LNCAP (cell line): ENCODE data around the gene TFR2.

Experiments used
- TF ChIP-seq, protein P1 (sequence below): fragments of 450-650 bp; IDR thresholded peaks from 2 replicates; pipeline ENCODE4 v1.5.1; 2017; ENCODE audit warnings: mild to moderate bottlenecking

Gene TFR2

DNA sequence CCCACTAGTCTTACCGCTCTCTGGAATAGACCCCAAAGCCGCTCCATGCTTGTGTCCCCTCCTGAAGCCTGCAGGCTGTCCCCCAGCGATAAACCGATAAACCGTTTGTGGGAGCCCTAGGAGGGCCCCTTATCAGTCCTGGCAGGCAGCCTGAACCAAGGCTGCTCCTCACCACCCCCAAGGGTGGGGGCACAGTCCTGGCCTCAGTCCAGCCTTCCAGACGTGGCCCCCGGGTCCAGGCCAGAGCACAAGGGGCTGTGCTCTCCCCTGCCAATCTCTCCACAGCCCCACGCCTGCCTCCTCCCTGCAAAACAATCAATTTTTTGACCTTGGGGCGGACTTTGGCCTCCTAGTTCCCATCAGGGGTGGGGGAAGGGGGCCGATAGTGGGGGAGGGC is at the start of gene TFR2:
TFR2 (minus strand) TSS at position 90 of the 397 bp plus-strand sequence; CDS start at position 47, 43 bp downstream.
- TF ChIP-seq, protein P1, sequence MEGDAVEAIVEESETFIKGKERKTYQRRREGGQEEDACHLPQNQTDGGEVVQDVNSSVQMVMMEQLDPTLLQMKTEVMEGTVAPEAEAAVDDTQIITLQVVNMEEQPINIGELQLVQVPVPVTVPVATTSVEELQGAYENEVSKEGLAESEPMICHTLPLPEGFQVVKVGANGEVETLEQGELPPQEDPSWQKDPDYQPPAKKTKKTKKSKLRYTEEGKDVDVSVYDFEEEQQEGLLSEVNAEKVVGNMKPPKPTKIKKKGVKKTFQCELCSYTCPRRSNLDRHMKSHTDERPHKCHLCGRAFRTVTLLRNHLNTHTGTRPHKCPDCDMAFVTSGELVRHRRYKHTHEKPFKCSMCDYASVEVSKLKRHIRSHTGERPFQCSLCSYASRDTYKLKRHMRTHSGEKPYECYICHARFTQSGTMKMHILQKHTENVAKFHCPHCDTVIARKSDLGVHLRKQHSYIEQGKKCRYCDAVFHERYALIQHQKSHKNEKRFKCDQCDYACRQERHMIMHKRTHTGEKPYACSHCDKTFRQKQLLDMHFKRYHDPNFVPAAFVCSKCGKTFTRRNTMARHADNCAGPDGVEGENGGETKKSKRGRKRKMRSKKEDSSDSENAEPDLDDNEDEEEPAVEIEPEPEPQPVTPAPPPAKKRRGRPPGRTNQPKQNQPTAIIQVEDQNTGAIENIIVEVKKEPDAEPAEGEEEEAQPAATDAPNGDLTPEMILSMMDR, result no peak

DNA sequence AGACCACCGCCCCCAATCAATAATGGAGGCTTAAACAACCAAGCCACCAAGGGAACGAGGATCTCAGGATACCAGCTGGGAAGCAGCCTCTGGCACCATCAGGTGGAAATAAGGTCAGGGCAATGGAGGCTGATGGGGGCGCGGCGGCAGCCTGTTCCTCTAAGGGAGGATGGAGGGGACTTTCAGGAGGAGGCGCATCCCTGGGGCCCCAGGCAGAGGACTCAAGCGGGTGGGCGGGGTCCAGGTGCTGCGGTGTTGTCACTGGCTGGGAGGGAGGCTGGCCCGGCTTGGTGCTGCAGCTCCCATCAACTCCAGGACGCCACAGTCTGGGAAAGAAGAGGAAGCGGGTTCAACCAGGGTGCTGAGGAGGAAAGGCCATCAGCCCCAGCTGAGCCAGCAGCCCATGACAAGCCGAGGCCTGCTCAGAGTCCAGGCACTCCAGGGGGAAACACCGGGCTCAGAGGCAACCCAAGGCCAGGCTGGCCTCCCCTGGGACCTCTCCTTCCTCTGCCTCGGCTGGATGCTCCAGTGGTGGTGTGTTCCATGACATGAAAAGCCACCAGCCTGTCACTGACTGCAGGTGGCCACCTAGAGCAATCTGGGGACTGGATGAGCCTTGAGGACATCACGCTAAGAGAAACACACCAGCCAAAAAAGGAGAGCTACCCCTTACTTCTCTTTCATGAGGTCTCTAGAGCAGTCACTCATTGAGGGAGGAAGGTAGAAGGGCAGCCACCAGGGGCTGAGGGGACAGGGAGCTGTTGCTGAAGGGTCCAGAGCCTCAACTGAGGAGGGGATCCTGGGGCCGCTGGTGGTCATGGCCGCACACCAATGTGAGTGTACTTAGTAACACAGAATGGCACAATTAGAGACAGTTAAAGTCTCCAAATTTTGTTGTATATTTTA is 48.1 kb upstream of the TFR2 start:
- TF ChIP-seq, protein P1, result no peak

DNA sequence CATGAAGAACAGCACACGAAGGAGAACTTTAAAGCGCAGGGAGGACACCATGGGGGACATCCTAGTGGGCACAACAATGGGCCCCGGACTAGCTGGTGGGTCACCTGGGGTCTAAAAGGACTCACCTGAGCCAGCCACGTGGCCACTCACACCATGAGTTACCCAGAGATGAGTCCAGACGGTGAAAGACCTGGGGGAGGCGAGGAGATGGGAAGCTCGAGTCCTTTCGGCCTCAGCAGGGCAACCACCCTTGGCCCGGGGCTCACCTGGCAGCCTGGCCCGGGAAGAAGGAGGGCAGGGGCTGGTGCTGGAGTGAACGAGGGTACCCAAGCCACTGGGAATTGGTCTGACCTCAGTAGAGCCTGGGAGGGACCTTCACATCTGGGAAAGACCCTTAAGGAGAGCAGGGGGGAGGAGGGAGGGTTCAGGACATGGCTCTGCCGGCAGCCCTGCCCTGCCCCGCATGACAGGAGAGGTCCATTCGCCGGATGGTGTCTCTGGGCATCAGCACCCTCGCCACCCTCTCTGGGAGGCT is 47.0 kb upstream of the TFR2 start:
- TF ChIP-seq, protein P1, result no peak

DNA sequence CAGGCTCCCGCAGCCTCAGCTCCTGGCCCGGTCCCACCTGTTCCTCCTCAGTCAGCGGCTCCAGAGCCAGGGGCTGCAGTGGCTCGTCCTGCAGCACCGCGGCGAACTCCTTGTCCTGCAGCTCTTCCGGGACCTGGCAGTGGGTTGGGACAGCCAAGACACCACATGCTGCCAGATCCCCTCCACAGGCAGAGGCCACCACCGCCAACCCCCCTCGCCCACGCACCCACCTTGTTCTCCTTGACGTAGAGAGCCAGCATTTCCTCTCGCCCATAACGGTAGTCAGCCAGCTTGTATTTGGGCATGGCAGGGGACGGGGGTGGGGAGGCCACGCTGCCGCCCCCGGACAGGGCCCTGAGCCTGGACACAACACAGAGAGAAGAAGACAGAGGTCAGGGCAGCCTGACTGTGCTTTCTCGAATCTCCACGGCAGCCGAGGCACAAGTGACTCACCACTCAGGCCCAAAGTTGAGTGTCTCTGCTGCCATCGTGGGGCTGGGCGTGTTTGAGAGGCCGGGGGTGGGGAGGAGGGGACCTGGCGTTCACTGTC is 46.5 kb upstream of the TFR2 start:
- TF ChIP-seq, protein P1, result no peak

DNA sequence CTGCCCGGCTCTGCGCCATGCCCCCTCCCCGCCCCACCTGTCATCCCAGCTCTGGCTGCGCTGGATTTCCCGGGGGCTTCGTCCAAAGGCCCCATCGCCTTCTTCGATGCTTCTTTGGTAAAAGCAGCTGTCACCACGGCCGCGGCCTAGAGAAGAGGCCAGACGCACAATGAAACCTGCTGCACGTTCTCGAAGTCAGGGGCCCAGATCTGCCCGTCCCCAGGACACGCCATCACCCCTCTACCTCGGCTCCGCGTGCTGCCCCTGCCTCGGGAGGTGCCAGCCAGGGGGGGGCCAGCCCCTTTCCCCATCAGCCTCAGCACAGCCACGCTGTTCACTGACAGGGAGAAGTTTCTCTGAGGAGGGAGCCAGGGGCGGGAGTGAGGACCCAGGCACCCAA is 45.9 kb upstream of the TFR2 start:
- TF ChIP-seq, protein P1, result no peak

DNA sequence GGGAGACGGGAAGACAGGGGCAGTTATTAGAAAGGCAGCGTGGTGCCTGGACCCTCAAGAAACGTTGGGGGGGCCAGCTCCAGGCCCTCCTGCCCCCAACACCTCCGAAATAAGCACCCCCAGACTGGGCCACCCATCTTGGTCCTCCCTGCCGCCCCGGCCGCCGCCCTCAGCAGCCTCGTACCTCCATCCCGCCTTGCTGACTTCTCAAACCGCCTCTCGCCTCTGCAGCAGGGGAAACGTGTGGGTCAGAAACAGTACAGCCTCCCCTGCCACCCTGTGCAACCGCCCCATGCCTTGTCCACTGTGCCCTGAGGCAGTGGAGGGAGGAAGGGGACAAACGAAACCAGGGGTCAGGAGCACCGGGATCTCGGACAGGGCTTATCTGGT is 45.5 kb upstream of the TFR2 start:
- TF ChIP-seq, protein P1, result no peak

DNA sequence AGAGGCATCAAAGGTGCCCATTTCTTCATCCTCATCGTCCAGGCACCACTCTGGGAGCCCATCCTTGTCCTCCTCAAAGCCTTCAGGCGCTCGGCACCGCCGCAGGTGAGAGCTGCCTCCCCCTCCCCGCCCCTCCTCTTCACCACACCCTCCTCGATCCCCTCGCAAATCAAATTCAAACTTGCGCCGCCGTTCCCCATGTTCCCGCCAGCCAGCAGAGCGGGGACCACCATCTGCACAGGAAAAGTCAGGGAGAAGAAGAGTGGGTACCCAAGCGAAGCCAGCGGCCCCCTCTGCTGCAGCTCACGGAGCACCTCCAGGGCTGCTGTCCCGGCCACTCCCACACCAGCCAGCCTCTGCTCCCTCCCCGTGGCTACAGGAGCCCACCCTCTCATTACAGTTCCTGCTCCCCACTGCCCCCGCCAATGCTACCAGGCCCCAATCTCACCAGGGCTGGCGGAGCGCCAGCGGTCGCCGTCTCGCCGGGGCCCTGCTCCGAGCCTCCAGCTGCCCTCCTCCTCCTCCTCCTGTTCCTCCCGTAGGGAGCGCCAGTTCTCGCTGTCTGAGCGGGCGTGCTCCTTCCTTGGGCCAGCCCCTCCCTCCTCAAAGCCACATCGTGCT is 45.0 kb upstream of the TFR2 start:
- TF ChIP-seq, protein P1, result no peak
